Breast epithelium (tissue), 3 donors: ENCODE results near the gene MPPED1.

Experiments
- POLR2AphosphoS5 ChIP-seq, 3 donors: sonication (generic); formaldehyde crosslinking; IDR thresholded peaks; one replicate each; pipeline ENCODE4 v1.6.1; 2017; ENCODE audit warnings: antibody characterized with exemption in 3 of 3
- TF ChIP-seq, protein P1 (sequence below), 3 donors: fragments of 450-650 bp; IDR thresholded peaks; one replicate each; pipeline ENCODE4 v1.5.1; 2016 to 2017; ENCODE audit warnings: antibody characterized with exemption in 3 of 3, mild to moderate bottlenecking in 3 of 3, moderate library complexity in 3 of 3

DNA sequence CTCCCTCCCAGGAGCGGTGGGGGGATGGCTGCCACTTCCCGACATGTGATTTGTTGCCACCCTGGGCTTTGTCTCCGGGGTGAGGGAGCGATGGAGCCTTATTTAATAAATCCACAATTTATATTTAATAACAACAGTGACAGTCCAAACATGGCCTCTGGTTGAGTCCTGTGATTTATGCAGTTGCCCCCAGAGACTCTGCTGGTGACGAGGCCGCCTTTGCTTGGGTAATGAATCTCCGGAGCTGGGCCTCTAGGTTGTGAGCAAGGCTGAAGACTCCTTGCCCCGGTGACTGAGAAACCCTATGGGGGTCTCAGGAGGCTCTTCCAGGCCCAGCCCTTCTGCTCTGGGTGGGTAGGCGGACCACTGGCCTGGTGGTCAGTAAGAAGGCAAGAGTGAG lies 16.7 kb downstream of the MPPED1 start:
- no peak for TF ChIP-seq POLR2AphosphoS5 (IDR thresholded peaks at IDR 0.05)
- TF ChIP-seq, protein P1, sequence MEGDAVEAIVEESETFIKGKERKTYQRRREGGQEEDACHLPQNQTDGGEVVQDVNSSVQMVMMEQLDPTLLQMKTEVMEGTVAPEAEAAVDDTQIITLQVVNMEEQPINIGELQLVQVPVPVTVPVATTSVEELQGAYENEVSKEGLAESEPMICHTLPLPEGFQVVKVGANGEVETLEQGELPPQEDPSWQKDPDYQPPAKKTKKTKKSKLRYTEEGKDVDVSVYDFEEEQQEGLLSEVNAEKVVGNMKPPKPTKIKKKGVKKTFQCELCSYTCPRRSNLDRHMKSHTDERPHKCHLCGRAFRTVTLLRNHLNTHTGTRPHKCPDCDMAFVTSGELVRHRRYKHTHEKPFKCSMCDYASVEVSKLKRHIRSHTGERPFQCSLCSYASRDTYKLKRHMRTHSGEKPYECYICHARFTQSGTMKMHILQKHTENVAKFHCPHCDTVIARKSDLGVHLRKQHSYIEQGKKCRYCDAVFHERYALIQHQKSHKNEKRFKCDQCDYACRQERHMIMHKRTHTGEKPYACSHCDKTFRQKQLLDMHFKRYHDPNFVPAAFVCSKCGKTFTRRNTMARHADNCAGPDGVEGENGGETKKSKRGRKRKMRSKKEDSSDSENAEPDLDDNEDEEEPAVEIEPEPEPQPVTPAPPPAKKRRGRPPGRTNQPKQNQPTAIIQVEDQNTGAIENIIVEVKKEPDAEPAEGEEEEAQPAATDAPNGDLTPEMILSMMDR (IDR thresholded peaks at IDR 0.05) = no peak
